OCI-LY3 (cell line): ENCODE results near the gene LRPAP1.

ENCODE experiments used
- EZH2phosphoT487 ChIP-seq: fragments of 200-600 bp; shearing (Covaris generic); IDR thresholded peaks from 2 replicates; pipeline ENCODE4 v1.6.1; 2018; ENCODE audit warnings: antibody characterized with exemption, mixed run types, low read depth
- TF ChIP-seq, protein P1 (sequence below): fragments of 200-600, 300-600 bp; sonication (generic); IDR thresholded peaks from 2 replicates; pipeline ENCODE4 v1.5.1; 2014; ENCODE audit warnings: antibody characterized with exemption, low read length, low read depth

DNA sequence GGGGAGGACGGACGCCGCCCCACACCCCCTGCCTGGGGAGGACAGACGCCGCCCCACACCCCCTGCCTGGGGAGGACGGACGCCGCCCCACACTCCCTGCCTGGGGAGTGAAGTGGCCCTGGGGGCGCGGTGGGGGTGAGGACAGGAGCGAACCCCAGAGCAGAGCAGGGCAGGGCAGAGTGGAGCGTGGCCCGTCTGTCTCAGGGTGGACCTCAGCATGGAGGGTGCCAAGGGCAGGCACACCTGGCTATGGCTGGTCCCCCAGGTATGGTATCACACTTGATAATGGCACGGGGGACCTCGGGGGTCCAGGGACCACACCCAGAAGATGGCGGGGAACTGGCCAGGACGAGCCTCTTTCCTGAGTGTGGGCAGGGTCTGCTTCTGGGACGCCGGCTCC lies 9.6 kb downstream of the LRPAP1 start:
- TF ChIP-seq, protein P1, sequence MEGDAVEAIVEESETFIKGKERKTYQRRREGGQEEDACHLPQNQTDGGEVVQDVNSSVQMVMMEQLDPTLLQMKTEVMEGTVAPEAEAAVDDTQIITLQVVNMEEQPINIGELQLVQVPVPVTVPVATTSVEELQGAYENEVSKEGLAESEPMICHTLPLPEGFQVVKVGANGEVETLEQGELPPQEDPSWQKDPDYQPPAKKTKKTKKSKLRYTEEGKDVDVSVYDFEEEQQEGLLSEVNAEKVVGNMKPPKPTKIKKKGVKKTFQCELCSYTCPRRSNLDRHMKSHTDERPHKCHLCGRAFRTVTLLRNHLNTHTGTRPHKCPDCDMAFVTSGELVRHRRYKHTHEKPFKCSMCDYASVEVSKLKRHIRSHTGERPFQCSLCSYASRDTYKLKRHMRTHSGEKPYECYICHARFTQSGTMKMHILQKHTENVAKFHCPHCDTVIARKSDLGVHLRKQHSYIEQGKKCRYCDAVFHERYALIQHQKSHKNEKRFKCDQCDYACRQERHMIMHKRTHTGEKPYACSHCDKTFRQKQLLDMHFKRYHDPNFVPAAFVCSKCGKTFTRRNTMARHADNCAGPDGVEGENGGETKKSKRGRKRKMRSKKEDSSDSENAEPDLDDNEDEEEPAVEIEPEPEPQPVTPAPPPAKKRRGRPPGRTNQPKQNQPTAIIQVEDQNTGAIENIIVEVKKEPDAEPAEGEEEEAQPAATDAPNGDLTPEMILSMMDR, result no peak
- no peak for TF ChIP-seq EZH2phosphoT487
